Adipocyte (in vitro differentiated cells): ENCODE measurements around the gene SERHL2.

Source experiments
- DNase-seq: peaks from one replicate; pipeline ENCODE4 v3.0.0-alpha.2; 2015; ENCODE audit warnings: low read depth
- H3K27me3 ChIP-seq: replicated peaks from 2 replicates; pipeline ENCODE4 v1.7.0; 2013; ENCODE audit warnings: mild to moderate bottlenecking, low read length, moderate library complexity; ENCODE audit not compliant: control insufficient read depth, insufficient read depth
- H3K36me3 ChIP-seq: 2 replicates; pipeline ENCODE4 v1.7.0; 2013; ENCODE audit warnings: low read length, mild to moderate bottlenecking, moderate library complexity; ENCODE audit not compliant: control insufficient read depth, insufficient read depth, severe bottlenecking
- H3K4me1 ChIP-seq: 2 replicates; pipeline ENCODE4 v1.7.0; 2013; ENCODE audit warnings: mild to moderate bottlenecking, low read length, moderate library complexity; ENCODE audit not compliant: control insufficient read depth, insufficient read depth
- H3K4me3 ChIP-seq: 2 replicates; pipeline ENCODE4 v1.7.0; 2013; ENCODE audit warnings: mild to moderate bottlenecking, low read length, moderate library complexity
- H3K9ac ChIP-seq: 2 replicates; pipeline ENCODE4 v1.7.0; 2013; ENCODE audit warnings: mild to moderate bottlenecking, low read length, moderate library complexity
- H3K9me3 ChIP-seq: 2 replicates; pipeline ENCODE4 v1.7.0; 2013; ENCODE audit warnings: mild to moderate bottlenecking, low read length, moderate library complexity; ENCODE audit not compliant: control insufficient read depth

Gene SERHL2

DNA sequence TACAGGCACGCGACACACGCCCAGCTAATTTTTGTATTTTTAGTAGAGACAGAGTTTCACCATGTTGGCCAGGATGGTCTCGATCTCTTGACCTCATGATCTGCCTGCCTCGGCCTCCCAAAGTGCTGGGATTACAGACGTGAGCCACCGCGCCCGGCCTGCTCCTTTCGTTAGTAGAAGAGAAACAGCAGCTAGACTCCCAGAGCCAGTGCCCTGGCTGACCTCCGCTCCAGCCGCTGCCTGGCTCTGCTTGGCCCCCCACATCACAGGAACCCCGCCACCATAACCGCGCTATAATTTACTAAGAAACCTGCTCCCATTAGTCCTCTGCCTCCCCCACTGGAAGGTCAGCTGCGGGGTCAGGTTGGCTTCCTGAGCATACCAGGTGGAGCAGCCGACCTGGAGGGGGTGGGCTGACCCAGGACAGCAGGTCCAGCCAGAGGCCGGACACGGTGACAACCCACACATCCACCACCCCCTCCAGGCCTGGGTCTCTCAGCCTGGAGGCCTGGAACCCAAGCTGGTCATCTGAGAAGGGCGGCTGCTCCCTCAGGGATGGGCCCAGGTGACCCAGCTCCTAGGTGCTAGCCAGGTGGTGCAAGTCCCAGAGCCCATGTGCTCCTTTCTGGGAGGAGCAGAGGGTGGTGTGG lies 68.4 kb downstream of the SERHL2 start:
- DNase-seq, result no peak

GRCh38 chr22:42623301-42623751 lies 69.6 kb downstream of the SERHL2 start:
- Histone ChIP-seq H3K27me3 (no peaks in the 10 kb centered on the region), H3K9me3 (no peaks in the 10 kb centered on the region), H3K4me3 (no peak overlapping the region), H3K9ac (no peak overlapping the region), H3K36me3 (peaks cover 76% of the 10 kb centered on the region), H3K4me1 (peaks cover 29% of the 10 kb centered on the region)
- DNase-seq, result no peak

More for the DNA sequence above, 68.4 kb downstream of the SERHL2 start:
- H3K36me3 ChIP-seq, result peaks cover 65% of the 10 kb centered on the region
- H3K27me3 ChIP-seq, result no peaks in the 10 kb centered on the region
- H3K9me3 ChIP-seq, result no peaks in the 10 kb centered on the region
- H3K4me3 ChIP-seq, result no peak overlapping the region
- peaks cover 36% of the 10 kb centered on the region for H3K4me1 ChIP-seq
- H3K9ac ChIP-seq, result peak overlapping the region; percentile 66
